OCI-LY1 (cell line): Measurements from ENCODE around the gene LEKR1.

ENCODE experiments used
- CTCF ChIP-seq: fragments of 200-600 bp; sonication (generic), shearing (Covaris generic); IDR thresholded peaks from 2 replicates; pipeline ENCODE4 v1.5.1; 2017; ENCODE audit warnings: mild to moderate bottlenecking, antibody characterized with exemption, low read length, moderate library complexity, mixed read lengths
- EZH2 ChIP-seq: fragments of 200-600 bp; sonication (generic), shearing (Covaris generic); IDR thresholded peaks from 2 replicates; pipeline ENCODE4 v1.8.0; 2017; ENCODE audit warnings: borderline replicate concordance, mixed run types, mild to moderate bottlenecking, antibody characterized with exemption, low read length, moderate library complexity, mixed read lengths

GRCh38 chr3:156948402-156949210, 122.5 kb downstream of the LEKR1 start:
- TF ChIP-seq EZH2 (no peak), CTCF (no peak)
